GM18868 (cell line): ENCODE results near the gene FARP1.

Experiments used
- ATAC-seq: cut with Tn5 transposase; IDR thresholded peaks from one replicate; pipeline ENCODE4 v1.9.1; 2021; ENCODE audit warnings: mild to moderate bottlenecking, moderate library complexity; ENCODE audit not compliant: unreplicated experiment

FARP1 gene

GRCh38 chr13:98173431-98174152, 30.7 kb downstream of the FARP1 start:
- no peak for ATAC-seq

GRCh38 chr13:98174307-98174706, 31.4 kb downstream of the FARP1 start:
- ATAC-seq: no peak

GRCh38 chr13:98175043-98175442, 32.1 kb downstream of the FARP1 start:
- peak; percentile 51 for ATAC-seq

GRCh38 chr13:98175823-98176222, 32.9 kb downstream of the FARP1 start:
- no peak for ATAC-seq

GRCh38 chr13:98176777-98177608, 34.1 kb downstream of the FARP1 start, which contains the start of gene RNF113B:
Gene RNF113B (minus strand): TSS chr13:98177269. CDS start chr13:98177236, 33 bp downstream.
- no peak for ATAC-seq

GRCh38 chr13:98180092-98180491, 37.2 kb downstream of the FARP1 start:
- peak; percentile 48 for ATAC-seq

- no peak for ATAC-seq
Measured at GRCh38 chr13:98181111-98181815, 38.4 kb downstream of the FARP1 start.

- ATAC-seq: no peak
Measured at GRCh38 chr13:98182153-98182552, 39.3 kb downstream of the FARP1 start.

GRCh38 chr13:98182589-98182988, 39.7 kb downstream of the FARP1 start:
- no peak for ATAC-seq

GRCh38 chr13:98184792-98185191, 41.9 kb downstream of the FARP1 start:
- ATAC-seq: no peak

- no peak for ATAC-seq
Measured at GRCh38 chr13:98187155-98187964, 44.5 kb downstream of the FARP1 start.

- no peak for ATAC-seq
Measured at GRCh38 chr13:98187965-98188261, 45.0 kb downstream of the FARP1 start.

DNA sequence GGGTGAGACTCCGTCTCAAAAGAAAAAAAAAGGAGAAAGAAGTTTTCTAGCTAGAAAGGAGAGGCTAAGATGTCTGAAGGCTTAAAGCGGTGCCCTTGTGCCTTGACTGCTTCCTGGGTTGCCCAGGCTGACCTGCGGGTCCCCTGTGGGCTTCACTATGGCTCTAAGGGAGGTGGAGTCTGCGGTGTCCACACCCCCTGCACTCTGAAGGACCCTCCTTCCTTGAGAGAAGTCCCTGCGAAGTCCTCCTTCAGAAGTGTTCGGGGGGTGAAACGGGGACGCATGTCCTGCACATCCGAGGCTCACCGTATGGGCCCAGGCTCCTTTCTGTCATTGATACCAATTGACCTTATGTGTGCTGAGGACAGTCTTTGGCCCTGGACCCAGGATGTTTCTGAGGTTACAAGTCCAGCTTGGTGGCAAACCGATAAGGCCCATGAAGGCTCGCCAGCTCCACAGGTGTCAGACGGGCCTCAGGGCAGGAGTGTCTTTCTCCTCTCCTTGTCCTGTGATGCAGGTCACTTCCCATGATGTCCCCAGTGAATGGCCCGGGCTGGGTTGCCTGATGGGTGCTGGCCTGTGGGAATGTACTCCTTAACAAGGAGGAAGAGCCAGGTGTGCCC, 45.8 kb downstream of the FARP1 start:
- no peak for ATAC-seq

DNA sequence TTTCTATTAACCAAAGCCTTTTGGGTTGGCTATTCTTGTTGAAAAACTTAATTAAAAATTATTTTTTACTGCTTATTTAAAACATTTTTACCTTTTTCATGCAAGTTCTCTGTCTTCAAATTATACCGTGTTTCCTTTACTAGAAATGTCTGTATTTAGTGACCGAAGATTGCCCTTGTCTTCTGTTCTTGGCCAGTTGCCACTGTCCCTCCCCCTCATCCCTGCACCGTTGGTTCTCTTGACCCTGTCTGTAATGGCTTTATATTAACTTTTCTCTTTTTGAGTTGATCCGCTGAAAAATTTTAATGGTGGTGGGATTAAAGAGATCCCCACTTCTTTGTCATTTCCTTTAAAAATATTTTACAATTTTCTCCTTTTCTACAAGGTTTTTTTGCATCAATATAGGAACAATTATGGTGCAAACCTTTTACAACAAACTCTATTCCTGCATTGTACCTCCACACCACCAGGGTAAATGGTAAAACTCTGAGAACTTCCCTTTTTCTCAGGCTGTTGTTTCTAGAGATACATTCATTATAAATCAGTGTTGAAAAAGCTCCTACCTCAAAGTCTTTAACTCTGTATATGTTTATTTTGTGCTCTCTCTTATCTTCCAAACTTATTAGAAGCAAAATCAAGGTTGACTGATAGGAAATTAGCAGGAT, 47.1 kb downstream of the FARP1 start:
- peak; percentile 55 for ATAC-seq

GRCh38 chr13:98190889-98191444, 48.1 kb downstream of the FARP1 start:
- no peak for ATAC-seq

DNA sequence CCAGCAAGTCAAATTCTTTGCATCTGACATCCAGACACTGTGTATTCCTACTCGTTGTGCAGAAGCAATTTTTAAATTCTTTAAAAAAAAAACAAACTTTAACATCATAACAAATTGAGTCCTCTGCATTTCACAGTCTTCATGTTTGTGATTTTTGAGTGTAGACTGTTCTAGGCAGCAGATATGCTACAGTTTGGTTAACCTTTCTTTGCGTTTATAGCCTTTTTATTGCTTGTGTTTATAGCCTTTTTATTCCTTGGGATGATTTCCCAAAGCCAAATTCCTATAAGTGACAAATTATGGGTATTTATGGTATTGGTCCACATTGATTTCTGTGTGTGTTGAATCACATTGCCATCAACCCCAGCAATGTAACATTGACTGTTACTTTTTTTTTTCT, 49.1 kb downstream of the FARP1 start:
- no peak for ATAC-seq

- no peak for ATAC-seq
Measured at GRCh38 chr13:98195054-98195791, 52.3 kb downstream of the FARP1 start.

DNA sequence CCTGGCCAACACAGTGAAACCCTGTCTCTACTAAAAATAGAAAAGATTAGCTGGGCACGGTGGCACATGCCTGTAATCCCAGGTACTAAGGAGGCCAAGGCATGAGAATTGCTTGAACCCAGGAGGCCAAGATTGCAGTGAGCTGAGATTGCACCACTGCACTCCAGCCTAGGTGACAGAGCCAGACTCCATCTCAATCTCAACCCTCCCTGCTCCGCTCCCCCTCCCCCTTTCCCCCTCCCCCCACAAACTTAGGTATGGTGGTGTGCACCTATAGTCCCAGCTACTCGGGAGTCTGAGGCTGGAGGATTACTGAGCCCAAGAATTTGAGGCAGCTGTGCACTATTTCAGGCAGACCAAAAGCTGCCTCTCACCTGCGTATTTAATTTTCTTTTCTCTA, 55.8 kb downstream of the FARP1 start:
- ATAC-seq: no peak

- ATAC-seq: no peak
Measured at GRCh38 chr13:98199480-98199879, 56.6 kb downstream of the FARP1 start.
